Mucosa of descending colon (tissue), 3 donors: ENCODE data around the gene TBC1D32. TPM values are rescaled to one million over a fixed set of nuclear protein-coding genes. Genes with fewer than 3 reads are reported as not detected.

Source experiments
- ATAC-seq: fragments of 200-7000 bp; cut with Tn5 transposase; one replicate; pipeline ENCODE4 v1.9.1; 2020; ENCODE audit warnings: mild to moderate bottlenecking, moderate library complexity
- DNase-seq, 3 donors: peaks; one replicate each; pipeline ENCODE4 v3.0.0-alpha.2; 2020
- H3K36me3 ChIP-seq: fragments of 200-600 bp; one replicate; pipeline ENCODE4 v1.8.0; 2021; ENCODE audit warnings: low read depth, mild to moderate bottlenecking
- H3K4me1 ChIP-seq: fragments of 200-600 bp; one replicate; pipeline ENCODE4 v1.8.0; 2021; ENCODE audit warnings: low read depth, mild to moderate bottlenecking
- H3K4me3 ChIP-seq: fragments of 200-600 bp; one replicate; pipeline ENCODE4 v1.8.0; 2021; ENCODE audit warnings: mild to moderate bottlenecking
- H3K9me3 ChIP-seq: fragments of 200-600 bp; one replicate; pipeline ENCODE4 v1.8.0; 2021; ENCODE audit warnings: mild to moderate bottlenecking
- CTCF ChIP-seq: fragments of 200-600 bp; IDR thresholded peaks from one replicate; pipeline ENCODE4 v1.8.0; 2022; ENCODE audit warnings: antibody characterized with exemption, mild to moderate bottlenecking
- intact Hi-C, 2 donors: fragments of 100-400 bp; cut with DNase I in 1 of 2; cut with micrococcal nuclease in 1 of 2; formaldehyde crosslinking; loops; one replicate each; pipeline versions ENCODE4 v1.11.0 to v1.11.1; 2022; cut with DNase I, micrococcal nuclease
- total RNA-seq, 3 donors: library from RNA; stranded (reverse); fragmentation: NEBNext Ultra II Directional in 2 of 3; extraction: Animal tissue kit (Norgen Biotek cat#: 25700) in 2 of 3; gene quantifications; one replicate each; pipeline versions ENCODE4 v1.2.1 to v1.2.4, GENCODE V29; 2021 to 2023
- donor health status: DM: no; HTN: no; CAD: no; lungs with moderate emphysema.
- donor health status: DM: no; HTN: no; CAD: no.
- donor health status: DM: no; HTN: yes; CAD: no.

TBC1D32 gene
- total RNA-seq, 3 donors from 2014 or later: 6.0 to 13.2 (median 8.6) TPM

- DNase-seq (no peak), ATAC-seq (no peak)
- Histone ChIP-seq H3K36me3 (no peaks in the 10 kb centered on the region), H3K4me1 (no peaks in the 10 kb centered on the region), H3K9me3 (no peaks in the 10 kb centered on the region), H3K4me3 (no peak overlapping the region)
- no peak for TF ChIP-seq CTCF
- intact Hi-C loops: no loop called here
Observed at GRCh38 chr6:121349596-121349995, 15.3 kb upstream of the TBC1D32 start.

- Histone ChIP-seq H3K4me1 (no peaks in the 10 kb centered on the region), H3K9me3 (no peaks in the 10 kb centered on the region), H3K36me3 (no peaks in the 10 kb centered on the region), H3K4me3 (no peak overlapping the region)
- ATAC-seq (no peak), DNase-seq (no peak)
- intact Hi-C loops: no loop called here
- no peak for TF ChIP-seq CTCF
Observed at GRCh38 chr6:121347484-121347883, 13.2 kb upstream of the TBC1D32 start.

- Histone ChIP-seq H3K36me3 (no peaks in the 10 kb centered on the region), H3K4me3 (no peak overlapping the region), H3K4me1 (no peaks in the 10 kb centered on the region), H3K9me3 (no peaks in the 10 kb centered on the region)
- ATAC-seq (no peak), DNase-seq (no peak)
- intact Hi-C loops: no loop called here
- no peak for TF ChIP-seq CTCF
Observed at GRCh38 chr6:121344539-121344938, 10.3 kb upstream of the TBC1D32 start.

- TF ChIP-seq CTCF: no peak
- H3K4me3 ChIP-seq: no peak overlapping the region
- H3K4me1 ChIP-seq: no peaks in the 10 kb centered on the region
- intact Hi-C loops: no loop called here
- DNase-seq (no peak), ATAC-seq (no peak)
- no peaks in the 10 kb centered on the region for H3K9me3 ChIP-seq
- H3K36me3 ChIP-seq: no peaks in the 10 kb centered on the region
Observed at GRCh38 chr6:121339639-121340226, 5.5 kb upstream of the TBC1D32 start.

- ATAC-seq (no peak), DNase-seq (no peak)
- Histone ChIP-seq H3K9me3 (no peaks in the 10 kb centered on the region), H3K4me1 (peaks cover 1% of the 10 kb centered on the region), H3K36me3 (no peaks in the 10 kb centered on the region), H3K4me3 (no peak overlapping the region)
- TF ChIP-seq CTCF: no peak
- intact Hi-C loops: no loop called here
Observed at GRCh38 chr6:121338956-121339355, 4.7 kb upstream of the TBC1D32 start.

GRCh38 chr6:121338366-121338765 is 4.1 kb upstream of the TBC1D32 start:
- TF ChIP-seq CTCF: no peak
- H3K36me3 ChIP-seq: no peaks in the 10 kb centered on the region
- H3K4me3 ChIP-seq: no peak overlapping the region
- peaks cover 5% of the 10 kb centered on the region for H3K4me1 ChIP-seq
- no peaks in the 10 kb centered on the region for H3K9me3 ChIP-seq
- DNase-seq: no peak
- ATAC-seq: no peak
- intact Hi-C loops: no loop called here
